Skin of body (tissue), 2 donors: ENCODE data around the gene CDC42EP4. TPM values are rescaled to one million over a fixed set of nuclear protein-coding genes. Genes with fewer than 3 reads are reported as not detected.

Experiments used
- DNase-seq: peaks from one replicate; lab custom pipeline; 2025; lab: John Stamatoyannopoulos, UW
- total RNA-seq: library from RNA; depleted of rRNA; stranded (reverse); fragments of >200 nt; gene quantifications from one replicate; pipeline ENCODE4 v1.2.3, GENCODE V29; 2014

The CDC42EP4 gene, protein sequence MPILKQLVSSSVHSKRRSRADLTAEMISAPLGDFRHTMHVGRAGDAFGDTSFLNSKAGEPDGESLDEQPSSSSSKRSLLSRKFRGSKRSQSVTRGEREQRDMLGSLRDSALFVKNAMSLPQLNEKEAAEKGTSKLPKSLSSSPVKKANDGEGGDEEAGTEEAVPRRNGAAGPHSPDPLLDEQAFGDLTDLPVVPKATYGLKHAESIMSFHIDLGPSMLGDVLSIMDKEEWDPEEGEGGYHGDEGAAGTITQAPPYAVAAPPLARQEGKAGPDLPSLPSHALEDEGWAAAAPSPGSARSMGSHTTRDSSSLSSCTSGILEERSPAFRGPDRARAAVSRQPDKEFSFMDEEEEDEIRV
- total RNA-seq: 36.4 TPM

DNA sequence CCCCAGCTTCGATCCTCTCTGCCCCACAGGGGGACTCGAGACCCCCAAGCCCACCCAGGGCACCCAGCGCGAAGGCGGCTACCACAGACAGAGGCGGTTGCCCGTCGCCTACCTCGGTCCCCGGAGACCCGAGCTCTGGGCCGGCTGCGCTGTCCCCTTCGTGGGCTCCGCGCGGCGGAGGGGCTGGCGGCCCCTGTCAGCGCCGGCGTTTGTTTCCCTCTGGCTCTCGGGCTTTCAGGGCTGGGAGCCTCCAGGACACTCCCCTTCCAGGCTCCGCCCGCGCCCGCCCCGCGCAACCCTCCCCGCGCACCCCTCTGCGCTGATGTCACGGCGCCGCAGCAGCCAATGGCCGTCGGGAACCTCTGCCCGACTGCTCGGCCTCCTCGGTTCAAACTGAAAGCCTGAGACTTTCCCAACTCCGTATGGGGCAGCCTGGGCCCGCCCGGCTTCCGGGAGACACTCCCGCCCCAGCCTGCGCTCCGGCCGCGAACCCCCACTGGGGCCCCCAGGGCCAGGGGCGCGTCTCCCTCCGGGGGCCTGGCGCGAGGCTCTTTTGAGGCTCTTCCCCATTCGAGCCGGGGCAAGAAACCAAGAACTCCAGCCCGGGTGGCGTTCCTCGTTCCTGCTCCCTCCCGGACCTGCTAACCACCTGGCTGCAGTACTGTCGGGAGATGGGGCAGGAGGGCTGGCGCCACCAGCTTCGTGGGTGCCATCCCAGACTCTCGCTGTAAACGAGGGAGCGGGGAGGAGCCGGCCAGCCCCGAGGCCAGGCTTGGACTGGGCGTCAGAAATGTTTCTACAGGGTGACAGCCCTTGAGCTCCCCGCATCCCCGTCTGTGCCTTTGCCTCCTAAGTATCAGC lies at the start of gene CDC42EP4:
Gene CDC42EP4 (minus strand): TSS at position 221 of the 861 bp plus-strand sequence. CDS start 25,501 bp downstream, outside the sequence.
- peak; percentile 88 for DNase-seq

- DNase-seq: no peak
Measured at GRCh38 chr17:73360961-73361761, 49.4 kb upstream of the CDC42EP4 start.

GRCh38 chr17:73359987-73360410 lies 48.2 kb upstream of the CDC42EP4 start:
- DNase-seq: no peak

DNA sequence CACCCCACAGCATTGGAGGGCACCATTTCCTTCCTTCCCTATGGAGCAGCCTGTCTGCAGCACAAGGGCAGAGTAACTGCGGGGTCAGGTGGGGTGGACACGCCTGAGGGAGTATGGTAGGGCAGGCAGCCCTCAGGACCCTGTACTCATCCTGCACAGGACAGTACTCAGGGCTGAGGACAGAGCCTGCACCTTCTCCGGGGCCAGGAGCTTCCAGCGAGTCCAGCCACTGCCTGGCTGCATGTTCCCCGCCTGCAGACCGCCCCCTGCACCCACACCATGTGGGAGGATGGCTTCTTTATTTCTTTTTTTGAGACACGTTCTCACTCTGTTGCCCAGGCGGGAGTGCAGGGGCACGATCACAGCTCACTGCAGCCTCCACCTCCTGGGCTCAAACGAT lies 47.6 kb upstream of the CDC42EP4 start:
- no peak for DNase-seq

DNA sequence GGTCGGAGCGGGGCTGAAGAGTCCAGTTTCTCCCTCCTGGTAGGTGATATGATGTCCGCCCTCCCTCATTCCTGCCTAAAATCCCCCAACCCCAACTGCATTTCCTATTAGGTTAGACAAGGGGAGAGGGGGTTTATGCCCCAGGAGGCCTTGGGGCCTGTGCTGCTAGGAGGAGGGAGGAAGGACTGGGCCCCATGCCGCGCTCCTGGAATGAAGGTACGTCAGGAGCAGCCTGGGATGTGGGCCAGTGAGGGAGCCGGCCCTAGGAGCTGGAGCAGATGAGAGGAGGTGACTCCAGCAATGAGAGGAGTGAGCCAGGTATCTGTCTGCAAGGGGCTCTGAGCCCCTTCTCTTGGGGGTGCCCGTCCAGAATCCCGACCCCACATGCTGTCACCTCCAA lies 46.9 kb upstream of the CDC42EP4 start:
- DNase-seq: no peak

DNA sequence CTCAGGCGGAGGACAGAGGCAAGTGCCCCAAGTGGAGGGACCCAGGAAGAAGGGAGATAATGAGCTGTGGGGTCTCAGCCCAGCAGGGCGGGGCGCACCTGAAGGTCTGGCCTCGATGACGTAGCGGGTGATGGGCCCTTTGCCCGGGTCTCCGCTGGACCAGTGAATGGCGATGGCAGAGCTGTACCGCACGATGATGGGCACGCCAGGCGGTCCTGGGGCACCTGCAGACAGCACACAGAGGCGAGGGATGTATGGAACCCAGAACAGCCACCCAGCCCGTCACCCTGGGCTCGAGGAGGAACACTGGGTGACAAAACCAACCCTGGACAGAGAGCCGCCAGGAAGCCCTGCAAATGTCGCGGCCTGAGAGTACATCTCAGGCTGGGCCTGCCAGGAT lies 46.2 kb upstream of the CDC42EP4 start:
- DNase-seq: no peak

GRCh38 chr17:73357318-73357717 lies 45.5 kb upstream of the CDC42EP4 start:
- DNase-seq: no peak

- DNase-seq: no peak
Measured at GRCh38 chr17:73356561-73357170, 44.9 kb upstream of the CDC42EP4 start.

GRCh38 chr17:73354423-73355284 lies 42.9 kb upstream of the CDC42EP4 start:
- no peak for DNase-seq

DNA sequence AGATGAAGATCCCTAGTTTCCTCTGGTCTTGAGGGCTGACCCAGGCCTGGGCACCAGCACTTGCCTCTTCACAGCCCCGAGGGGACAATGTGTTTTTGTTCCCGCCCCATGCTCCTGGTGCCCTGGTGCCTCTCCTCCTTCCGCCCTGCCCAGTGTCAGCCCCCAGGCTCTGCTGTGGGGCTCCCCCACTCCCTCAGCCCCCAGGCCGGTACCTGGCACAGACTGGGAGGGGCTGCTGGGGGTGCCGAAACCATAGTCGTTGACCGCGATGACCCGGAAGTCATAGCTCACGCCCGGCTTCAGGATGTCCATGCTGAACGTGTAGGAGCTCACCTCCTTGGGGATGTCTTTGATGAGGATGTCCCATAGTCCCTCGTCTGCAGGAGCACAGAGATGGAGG lies 40.5 kb upstream of the CDC42EP4 start:
- no peak for DNase-seq

DNA sequence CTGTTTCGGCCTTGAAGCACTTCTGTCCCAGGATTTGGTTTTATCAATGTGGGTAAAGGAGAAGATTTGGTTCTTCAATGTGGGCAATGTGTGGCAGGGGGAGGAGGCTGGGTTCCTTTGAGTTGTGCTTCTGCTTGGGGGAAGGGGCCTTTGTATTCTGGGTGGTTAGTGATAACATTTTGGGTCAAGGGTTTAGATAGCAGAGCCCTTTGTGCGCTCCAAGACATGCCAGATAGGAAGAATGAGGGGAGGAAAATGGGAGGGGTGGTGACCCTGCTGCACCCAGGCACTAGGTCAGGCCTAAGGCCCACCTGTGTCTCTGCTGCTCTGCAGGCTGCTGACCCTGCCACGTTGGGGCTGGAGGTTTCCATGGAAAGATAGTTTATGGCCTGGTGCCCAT lies 40.0 kb upstream of the CDC42EP4 start:
- DNase-seq: no peak

- no peak for DNase-seq
Measured at GRCh38 chr17:73350864-73351263, 39.1 kb upstream of the CDC42EP4 start.

GRCh38 chr17:73349647-73350046 lies 37.8 kb upstream of the CDC42EP4 start:
- DNase-seq: no peak

DNA sequence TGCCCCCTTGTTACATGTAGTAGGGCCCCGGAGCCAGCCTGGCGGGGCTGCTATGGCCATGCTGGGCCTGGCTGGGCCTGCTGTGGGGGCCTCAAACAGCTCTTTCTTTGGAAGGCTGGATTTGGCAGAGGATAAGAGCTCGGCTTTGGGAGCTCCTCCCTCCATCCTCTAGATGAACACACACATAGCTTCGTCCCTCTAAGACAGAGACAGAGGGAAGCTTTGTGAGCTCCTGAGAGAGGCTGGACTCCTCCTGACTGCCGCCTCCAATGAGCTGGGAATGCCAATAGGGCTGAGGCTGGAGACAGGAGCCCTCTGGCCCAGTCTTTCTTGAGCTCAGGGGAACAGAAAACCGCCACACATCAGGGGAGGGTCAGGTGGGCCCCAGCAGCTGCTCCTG lies 37.3 kb upstream of the CDC42EP4 start:
- DNase-seq: peak; percentile 51

- no peak for DNase-seq
Measured at GRCh38 chr17:73348829-73349095, 37.0 kb upstream of the CDC42EP4 start.

- DNase-seq: no peak
Measured at GRCh38 chr17:73348018-73348828, 36.4 kb upstream of the CDC42EP4 start.

- no peak for DNase-seq
Measured at GRCh38 chr17:73347351-73347750, 35.5 kb upstream of the CDC42EP4 start.

GRCh38 chr17:73346501-73347162 lies 34.8 kb upstream of the CDC42EP4 start:
- DNase-seq: no peak
